RPMI7951 (cell line): ENCODE measurements around the gene SMARCA4. TPM values are rescaled to one million over a fixed set of nuclear protein-coding genes. Genes with fewer than 3 reads are reported as not detected.

Experiments used
- DNase-seq: peaks from one replicate; pipeline ENCODE4 v3.0.0-alpha.2; 2012; ENCODE audit warnings: low read depth
- total RNA-seq: library from RNA; depleted of rRNA; stranded (reverse); fragments of >200 nt; shearing (Covaris generic); gene quantifications from 2 replicates; pipeline ENCODE4 v1.2.3, GENCODE V29; 2014

The SMARCA4 gene
- total RNA-seq, 1 experiment from 2014 or later: 72.9 TPM

DNA sequence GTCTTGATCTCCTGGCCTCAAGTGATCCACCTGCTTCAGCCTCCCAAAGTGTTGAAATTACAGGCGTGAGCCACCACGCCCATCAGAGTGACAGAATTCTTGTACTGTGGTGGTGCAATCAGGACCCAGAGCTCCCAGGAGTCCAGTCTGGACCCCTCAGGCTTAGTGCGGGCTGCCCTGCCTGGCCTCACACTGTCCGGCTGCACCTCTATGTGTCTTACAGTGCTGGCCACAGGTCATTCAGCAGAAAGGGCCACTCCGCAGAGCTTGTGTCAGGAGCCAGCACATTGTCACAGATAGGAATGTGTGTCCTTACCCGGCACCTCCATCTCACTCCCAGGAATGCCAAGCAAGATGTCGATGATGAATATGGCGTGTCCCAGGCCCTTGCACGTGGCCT lies 49.2 kb downstream of the SMARCA4 start:
- no peak for DNase-seq

DNA sequence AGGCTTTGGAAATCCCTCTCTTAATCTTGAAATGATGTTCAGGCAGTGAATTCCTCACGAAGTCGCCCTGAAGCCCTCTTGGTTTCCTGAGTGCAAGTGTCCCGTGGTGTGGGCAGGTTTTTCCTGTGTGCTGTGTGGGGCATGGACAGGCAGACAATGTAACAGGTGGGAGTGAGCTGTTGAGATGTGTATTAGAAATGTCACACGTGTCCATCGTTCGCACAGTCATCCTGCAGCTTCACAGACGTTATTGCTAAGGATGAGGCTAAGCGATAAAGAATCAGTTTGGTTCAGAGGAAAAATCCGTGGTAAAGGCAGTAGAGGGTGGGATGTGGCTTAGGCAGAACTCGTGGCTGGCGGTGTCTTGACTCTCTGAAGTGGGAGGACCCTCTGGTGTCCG lies 51.7 kb downstream of the SMARCA4 start:
- DNase-seq: no peak

DNA sequence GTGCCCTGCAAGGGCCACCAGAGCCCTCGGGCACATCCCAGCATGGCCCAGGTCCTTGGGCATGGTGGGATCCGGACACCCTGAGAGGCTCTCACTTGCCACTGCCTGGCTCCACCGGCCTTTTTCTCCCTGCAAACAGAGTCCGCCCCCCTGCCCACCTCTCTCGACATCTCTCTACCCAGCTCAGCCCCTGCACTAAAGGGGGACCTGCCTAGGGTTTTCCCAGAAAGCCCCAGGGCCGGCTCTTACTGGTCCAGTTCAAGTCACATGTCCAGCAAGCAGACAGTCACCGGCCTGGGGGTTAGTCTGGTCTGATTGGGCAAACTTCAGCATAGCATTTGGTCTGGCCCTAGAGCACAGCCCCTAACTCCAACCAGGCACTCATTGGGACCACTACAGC lies 52.9 kb downstream of the SMARCA4 start:
- DNase-seq: no peak

DNA sequence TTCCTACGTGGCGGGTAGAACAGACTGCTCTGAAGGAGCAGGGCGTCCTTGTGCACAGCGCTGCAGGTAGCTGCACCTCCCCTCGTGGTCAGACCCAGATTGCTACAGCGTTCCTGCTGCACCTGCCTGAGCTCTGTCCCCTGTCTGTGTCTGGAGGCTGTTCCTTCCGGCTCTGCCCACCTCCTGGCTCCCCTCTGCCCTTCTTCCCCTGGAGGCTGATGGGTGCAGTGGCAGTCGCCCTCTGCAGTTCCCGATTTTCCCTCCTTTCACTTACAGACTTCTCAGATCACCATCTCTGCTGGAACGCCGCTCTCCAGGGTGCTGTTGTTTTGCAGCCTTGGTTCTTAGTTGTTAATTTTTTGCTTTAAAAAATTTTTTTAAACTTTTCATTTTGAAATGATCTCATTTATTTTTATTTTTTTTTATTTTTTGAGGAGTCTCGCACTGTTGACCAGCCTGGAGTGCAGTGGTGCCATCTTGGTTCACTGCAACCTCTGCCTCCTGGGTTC lies 53.6 kb downstream of the SMARCA4 start:
- DNase-seq: no peak

DNA sequence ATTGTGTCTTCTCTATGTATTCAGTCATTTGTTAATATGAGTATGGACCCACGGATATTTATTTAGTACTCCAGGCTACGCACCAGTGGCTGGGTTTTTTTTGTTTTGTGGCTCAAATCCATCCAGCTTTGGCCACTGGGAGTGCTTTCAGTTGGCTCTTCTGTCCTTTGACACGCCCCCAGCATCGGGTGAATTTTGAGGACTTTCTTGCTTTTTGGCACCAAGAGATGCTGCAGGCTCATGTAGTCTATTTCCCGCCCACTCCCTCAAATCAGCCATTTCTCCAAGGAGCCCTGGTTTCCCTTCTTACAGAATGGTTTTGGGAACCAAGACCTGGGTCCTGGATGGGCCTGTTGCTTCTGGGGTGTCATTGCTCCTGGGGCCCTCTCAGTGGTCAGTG lies 55.8 kb downstream of the SMARCA4 start:
- DNase-seq: no peak

DNA sequence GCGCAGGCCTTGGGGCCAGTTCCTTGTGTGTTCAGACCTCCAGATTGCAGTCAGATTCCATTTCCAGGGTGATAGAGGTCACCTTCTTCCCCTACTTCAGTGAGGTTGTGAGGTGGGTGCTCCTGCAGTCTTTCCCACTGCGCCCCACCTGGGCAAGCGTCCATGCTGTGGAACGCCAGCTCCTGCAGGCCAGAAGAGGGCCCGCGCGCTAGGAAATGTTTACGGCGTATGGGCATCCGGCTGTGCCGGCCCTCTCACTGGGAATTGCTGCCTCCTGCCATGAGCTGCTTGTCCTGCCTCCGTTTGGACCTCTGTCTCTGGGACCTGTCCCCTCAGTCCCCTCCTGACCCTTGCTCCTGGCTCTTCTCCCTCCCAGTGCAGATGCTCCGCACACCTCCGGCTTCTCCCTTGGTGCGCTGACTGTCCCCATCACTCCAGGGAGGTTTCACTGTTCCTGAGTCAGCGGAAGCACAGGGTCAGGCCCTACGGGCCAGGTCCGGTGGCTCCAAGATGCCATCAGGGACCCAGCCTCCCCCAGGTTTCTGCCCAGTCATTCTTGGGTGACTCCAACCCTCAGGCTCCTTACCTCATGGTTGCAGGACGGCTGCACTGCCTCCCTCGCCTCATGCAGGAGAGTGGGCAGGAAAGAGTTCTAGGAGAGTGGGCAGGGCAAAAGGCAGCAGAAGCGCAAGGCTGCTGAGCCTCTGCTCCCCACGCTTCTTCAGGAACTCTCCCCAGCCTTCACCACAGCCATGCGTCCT lies 56.6 kb downstream of the SMARCA4 start:
- no peak for DNase-seq

DNA sequence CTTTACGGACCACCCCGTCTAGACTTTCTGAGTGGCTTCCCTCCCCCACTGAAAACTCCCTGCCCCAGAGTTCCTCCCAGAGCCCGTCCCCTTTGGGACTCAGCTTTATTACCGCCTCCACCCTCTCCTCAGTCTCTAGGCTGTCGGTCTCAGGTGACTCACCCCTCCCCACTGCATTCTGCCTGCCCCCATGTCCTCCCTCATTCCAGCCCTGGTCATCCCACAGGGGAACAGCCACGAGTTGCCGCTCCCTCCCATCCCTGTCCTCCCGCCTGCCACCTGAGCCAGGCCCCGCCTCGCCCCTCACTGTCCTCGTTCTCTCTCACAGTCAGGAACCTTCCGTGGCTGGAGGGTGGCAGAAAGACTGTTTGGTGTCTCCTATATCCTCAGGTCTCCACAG lies 57.3 kb downstream of the SMARCA4 start:
- DNase-seq: no peak

DNA sequence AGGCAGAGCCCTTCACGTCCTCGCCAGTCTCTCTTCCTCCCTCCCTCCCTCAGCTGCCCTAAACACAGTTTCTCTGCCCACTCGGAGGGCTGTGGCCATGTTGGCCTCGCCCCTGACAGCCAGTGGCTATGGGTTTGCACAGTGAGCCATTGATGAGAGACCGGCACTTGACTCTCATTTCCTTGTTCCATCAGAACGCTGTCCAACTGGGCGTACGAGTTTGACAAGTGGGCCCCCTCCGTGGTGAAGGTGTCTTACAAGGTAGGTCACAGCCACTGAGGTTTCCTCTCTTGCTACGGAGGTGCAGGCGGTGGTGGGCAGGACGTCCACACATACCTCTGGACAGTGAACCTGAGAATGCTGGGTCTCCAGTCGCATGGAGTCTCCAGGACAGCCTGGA lies 57.9 kb downstream of the SMARCA4 start:
- no peak for DNase-seq

DNA sequence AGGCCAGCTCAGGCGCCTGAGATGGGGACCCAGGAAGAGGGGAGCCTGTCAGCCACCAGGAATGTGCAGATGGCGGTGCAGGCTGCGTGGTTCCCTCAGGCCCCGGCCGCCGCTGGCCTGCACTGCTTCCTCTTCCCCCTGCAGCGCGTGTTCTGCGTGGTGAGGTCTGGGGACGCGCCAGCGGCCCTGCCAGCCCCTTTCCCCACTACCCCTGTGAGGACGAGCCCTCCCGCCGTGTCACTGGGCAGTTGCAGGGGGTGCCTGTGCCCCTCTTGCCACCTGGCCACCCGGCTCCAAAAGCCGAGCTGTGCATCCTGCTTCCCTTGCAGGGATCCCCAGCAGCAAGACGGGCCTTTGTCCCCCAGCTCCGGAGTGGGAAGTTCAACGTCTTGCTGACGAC lies 58.4 kb downstream of the SMARCA4 start:
- no peak for DNase-seq

DNA sequence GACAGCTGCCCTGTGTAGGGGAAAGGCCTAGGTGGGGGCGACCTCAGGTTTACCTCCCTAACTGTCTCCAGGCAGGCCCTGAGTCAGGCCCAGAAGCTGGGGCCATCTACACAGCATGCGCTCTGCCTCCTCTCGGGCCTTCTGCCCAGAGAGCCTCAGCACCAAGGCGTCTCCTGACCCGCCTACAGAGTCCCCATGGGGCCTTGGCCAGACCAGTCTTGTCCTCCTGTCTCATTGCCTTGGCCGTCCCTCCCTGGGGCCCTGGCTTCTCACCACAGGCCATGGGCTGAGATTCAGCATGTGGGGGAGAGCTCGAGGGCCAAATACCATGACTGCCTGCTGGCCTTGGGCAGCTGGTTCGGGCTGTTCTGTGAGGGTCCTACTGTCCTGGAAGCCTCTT lies 59.0 kb downstream of the SMARCA4 start:
- no peak for DNase-seq

DNA sequence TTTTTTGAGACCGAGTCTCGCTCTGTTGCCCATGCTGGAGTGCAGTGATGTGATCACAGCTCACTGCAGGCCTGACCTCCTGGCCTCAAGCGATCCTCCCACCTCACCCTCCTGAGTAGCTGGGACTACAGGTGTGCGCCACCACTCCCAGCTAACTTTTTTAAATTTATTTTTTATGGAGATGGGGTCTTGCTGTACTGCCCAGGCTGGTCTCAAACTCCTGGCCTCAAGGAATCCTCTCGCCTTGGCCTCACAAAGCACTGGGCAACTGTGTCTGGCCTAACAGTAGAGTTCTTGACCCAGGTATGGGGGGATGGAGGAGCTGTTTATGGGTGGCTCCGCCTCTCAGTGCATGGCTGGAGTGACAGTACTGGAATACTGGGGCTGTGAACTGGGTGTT lies 59.6 kb downstream of the SMARCA4 start:
- no peak for DNase-seq

DNA sequence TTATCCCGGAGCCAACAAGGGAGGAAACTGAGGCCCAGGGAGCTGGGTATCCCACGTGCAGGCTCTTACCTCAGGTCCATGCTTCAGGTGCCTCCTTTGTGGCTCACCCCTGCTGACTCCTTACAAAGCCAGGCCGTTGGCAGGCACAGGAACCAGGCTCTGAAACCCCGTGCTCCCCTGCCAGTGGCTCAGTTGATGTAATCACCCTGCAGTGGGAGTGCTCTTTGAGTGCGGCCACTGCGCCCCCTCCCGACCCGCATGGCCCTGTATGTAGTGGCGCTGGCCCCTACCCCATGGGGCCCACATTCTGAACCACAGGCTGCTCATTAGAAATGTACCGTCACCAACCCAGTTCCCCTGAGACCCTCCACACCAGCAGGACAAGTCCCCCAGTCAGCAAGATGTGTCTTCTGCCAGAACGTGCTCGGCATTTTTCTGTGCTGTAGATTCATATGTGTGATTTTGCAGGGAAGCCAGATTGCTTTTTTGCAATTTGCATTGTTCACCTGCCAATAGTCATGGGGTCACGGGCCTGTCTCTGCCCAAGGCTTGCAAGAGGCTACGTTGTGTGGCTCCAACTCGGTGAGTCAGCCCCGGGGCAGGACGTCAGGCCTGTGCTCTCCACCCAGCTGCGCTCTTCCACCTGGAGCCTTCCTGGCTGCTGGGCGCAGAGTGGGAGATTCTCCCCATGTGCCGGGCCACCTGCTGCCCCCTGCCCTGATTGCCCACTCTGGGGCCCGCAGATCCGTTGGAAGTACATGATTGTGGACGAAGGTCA lies 60.3 kb downstream of the SMARCA4 start:
- no peak for DNase-seq

DNA sequence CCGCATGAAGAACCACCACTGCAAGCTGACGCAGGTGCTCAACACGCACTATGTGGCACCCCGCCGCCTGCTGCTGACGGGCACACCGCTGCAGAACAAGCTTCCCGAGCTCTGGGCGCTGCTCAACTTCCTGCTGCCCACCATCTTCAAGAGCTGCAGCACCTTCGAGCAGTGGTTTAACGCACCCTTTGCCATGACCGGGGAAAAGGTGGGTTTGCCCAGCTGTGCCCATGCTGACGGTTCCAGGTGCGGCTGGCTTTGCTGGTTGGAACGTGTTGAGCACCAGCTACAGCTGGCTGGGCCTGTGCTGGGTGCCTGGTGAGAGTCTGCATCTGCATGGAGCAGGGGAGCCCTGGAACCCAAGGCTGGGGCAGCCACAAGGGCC lies 60.9 kb downstream of the SMARCA4 start:
- DNase-seq: no peak

DNA sequence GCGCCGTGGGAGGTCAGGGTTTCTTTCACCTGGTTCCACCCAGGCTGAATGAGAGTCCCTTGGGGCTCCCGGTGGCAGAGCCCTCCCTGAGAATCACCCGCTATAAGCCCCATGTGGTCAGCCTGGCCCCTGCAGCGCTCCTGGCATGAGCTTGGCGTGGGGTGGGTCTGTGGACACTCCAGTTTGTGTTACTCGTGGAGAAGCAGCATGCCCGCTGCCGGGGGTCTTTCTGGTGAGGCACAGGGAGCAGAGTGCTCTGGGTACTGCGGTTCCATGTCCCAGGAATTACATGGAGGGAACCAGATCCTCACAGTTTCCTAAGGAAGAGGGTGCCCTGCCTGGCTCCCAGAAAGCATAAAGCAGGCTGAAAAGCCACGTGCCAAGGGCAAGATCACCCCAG lies 62.2 kb downstream of the SMARCA4 start:
- no peak for DNase-seq

DNA sequence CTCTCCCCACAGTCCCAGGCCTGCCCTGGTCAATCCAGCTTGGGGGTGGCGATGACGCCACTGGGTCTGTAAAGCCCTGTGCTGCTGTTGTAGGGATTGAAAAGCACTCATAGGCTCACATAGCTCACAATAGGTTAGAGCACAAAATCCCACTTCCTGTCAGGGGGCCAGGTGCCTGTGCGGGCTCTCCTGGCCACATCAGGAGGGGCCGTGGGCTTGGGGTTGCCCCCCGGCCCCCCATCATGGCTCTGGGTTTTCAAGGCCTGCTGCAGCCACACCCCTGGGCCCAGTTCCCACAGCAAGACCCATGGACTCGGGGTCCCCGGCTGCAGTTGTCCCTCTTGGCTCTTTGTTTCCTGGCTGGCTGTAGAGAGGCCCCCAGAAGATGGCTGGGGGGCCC lies 62.9 kb downstream of the SMARCA4 start:
- no peak for DNase-seq

DNA sequence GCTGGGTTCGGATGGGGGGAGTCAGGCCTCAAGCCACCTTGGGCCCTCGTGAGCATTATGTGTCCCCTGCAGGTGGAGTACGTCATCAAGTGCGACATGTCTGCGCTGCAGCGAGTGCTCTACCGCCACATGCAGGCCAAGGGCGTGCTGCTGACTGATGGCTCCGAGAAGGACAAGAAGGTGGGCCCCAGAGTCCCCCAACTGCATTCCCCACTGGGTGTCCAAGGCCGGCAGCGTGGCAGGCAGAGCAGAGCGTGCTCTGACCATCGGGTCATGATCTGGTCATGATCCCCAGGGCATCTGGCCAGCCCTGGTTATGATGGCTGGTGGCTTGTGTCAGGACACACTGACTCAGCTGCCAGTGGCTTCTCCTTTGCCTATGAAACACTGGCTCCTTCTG lies 63.4 kb downstream of the SMARCA4 start:
- DNase-seq: peak; percentile 17

DNA sequence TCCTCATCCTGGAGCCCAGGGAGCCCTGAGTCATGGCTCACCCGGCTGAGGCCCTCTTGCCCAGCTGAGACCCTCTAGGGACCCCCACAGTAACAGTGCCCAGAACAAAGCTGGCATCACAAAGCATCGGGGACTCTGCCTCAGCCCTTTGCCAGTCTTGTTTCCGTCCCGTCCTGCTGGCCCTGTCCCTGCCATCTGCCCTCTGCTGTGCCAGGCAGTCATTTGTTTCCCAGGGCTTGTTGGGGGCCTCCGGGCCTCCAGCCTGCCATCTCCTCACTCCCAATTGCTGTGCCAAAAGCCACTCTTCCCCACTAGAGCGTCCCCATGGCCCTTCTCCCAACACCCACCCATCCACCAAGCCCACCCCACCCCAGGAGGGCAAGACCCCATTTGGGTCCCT lies 64.2 kb downstream of the SMARCA4 start:
- DNase-seq: no peak

DNA sequence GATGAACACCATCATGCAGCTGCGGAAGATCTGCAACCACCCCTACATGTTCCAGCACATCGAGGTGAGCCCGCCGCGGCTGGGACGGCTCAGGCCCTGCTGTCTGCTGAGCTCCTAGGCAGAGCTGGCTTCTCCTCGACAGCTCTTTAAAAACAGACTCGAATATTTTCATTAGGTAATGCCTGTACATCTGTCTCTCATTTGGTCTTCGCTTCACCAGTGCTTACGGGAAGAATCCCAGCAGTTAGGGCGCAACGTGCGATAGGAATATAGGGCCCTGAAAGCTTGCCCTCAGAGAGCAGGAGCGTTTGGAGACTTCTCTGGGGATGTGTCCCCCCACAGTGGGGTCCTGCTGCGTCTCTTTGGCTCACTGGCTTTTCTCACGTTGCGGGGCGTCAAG lies 64.6 kb downstream of the SMARCA4 start:
- DNase-seq: no peak

DNA sequence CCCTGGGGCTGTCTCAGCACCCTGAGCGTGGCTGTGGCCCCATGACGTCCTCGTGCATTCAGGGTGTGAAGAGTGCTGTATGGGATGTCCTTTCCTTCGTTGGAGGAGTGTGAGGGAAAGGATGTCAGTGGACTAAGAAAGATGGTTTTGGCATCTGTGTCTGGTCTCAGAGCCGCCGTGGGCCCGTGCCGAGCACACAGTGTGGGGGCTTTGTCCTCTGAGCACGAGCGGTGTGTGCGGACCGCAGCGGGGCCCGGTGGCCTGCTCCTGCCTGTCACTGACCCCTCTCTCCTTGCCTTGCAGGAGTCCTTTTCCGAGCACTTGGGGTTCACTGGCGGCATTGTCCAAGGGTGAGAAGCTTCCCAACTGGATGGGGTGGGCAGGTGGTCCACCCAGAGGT lies 65.2 kb downstream of the SMARCA4 start:
- no peak for DNase-seq

DNA sequence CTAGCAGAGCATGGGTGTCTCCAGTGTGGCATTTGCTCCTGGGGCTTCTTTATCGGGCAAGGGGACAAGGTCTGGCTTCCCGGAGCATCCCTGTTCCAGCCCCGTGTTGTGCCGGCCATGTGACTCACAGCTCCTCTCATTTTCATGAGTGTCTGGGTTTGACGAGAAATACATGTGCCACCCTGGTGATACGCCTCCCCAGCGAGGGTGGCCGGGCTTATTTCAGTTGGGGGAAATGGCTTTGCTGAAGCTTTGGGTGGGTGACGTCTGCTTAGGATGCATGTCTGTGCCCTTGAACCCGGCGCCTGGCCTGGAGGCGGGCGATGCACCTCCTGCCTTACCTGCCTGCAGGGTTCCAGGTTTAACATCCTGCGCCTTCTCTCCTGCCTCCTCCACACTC lies 66.6 kb downstream of the SMARCA4 start:
- no peak for DNase-seq

DNA sequence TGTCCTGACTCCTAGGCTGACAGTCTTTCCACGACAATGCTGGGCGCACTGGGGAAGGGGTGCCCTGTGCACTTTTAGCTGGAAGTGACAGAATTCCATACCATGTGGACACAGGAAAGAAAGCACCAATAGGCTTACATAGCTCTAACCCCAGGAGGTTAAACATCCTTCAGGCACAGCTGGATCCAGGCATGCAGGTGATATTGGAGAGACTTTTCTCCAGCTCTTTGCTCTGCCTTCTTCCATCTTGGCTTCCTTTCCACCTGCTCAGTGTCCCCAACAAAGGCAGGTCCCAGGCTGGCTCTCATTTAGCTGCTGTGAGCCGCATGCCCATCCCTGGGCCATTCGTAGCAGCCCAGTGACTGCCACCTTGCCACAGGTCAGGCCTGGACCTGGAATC lies 67.3 kb downstream of the SMARCA4 start:
- DNase-seq: no peak

DNA sequence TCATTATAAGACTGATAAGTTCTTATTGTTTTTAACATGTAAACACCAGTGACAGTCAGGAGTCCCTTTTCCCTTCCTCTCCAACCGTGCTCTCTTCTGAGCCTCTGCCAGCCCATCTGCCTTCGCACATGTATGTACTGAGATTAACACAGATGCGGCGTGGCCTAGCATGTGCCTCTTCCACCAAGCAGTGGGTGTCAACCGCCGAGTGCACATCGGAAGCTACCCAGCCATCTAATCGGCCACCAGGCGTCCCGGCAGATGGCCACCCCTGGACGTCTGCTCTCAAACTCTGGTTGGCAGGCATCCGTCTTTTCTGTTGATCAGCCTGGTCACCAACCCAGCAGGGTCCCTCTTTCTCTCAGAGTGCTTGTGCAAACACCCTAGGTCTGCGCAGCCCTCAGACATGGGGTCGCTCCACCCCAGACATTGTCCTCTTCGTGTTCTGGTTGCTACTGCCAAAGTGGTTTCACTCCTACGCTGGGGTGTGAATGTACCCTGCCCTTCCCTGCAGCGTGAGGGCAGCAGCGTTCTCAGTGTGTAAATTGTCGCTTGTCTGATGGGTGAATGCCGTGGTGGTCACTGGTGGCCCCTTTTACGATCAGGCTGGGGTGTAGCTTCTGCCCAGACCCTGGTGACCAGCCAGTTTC lies 70.7 kb downstream of the SMARCA4 start:
- no peak for DNase-seq

DNA sequence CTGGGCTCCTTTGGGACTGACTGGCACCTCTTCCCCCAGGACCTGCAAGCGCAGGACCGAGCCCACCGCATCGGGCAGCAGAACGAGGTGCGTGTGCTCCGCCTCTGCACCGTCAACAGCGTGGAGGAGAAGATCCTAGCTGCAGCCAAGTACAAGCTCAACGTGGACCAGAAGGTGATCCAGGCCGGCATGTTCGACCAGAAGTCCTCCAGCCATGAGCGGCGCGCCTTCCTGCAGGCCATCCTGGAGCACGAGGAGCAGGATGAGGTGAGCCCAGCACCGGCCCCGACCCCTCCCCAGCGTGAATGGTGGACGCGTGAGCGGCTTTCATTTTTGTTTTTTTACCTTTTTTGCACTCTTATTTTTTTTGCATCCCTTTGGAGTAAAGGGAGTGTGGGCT lies 72.4 kb downstream of the SMARCA4 start:
- DNase-seq: no peak
